ENCODE results near the gene ITPR3.

- no peak for TF ChIP-seq CTCF (IDR thresholded peaks at IDR 0.05; ENCODE audit: extremely low read depth in 1 of 2, insufficient read depth in 1 of 2, low read depth in 1 of 2, low read length in 2 of 2)
- no peak for TF ChIP-seq EZH2 (IDR thresholded peaks at IDR 0.05; ENCODE audit: borderline replicate concordance, low read depth, low read length, severe bottlenecking)
- no peak for TF ChIP-seq JUN (IDR thresholded peaks at IDR 0.05; ENCODE audit: borderline replicate concordance, insufficient read depth, insufficient read length, low read depth)
- TF ChIP-seq POLR2A (IDR thresholded peaks at IDR 0.05; ENCODE audit: low read depth, low read length), result no peak
- TF ChIP-seq MAX (IDR thresholded peaks at IDR 0.05; ENCODE audit: insufficient read depth, insufficient read length), result no peak
- TF ChIP-seq GATA2 (IDR thresholded peaks at IDR 0.05; ENCODE audit: insufficient read depth, insufficient read length, low read depth, low read length), result no peak
- no peak for TF ChIP-seq FOS (IDR thresholded peaks at IDR 0.05; ENCODE audit: borderline replicate concordance, insufficient read depth, low read length)
- no peak for TF ChIP-seq POLR2AphosphoS5 (IDR thresholded peaks at IDR 0.05; ENCODE audit: insufficient read depth, low read depth, low read length)
Measured at GRCh38 chr6:33683576-33684427, 62.7 kb downstream of the ITPR3 start.

Data from endothelial cell of umbilical vein (primary cell).